HG02943 (cell line): Measurements from ENCODE around the gene MOSPD3.
"Not testable (repeated sequence)": the region's sequence is repeated elsewhere in the genome, so short reads cannot be mapped to it uniquely, and the experiment has no call there.

Experiments
- ATAC-seq: cut with Tn5 transposase; IDR thresholded peaks from one replicate; pipeline ENCODE4 v1.9.1; 2021; ENCODE audit warnings: mild to moderate bottlenecking, low read depth, moderate library complexity; ENCODE audit not compliant: unreplicated experiment

The MOSPD3 gene, protein sequence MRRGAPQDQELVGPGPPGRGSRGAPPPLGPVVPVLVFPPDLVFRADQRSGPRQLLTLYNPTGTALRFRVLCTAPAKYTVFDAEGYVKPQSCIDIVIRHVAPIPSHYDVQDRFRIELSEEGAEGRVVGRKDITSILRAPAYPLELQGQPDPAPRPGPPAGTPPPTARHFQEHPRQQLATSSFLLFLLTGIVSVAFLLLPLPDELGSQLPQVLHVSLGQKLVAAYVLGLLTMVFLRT

DNA sequence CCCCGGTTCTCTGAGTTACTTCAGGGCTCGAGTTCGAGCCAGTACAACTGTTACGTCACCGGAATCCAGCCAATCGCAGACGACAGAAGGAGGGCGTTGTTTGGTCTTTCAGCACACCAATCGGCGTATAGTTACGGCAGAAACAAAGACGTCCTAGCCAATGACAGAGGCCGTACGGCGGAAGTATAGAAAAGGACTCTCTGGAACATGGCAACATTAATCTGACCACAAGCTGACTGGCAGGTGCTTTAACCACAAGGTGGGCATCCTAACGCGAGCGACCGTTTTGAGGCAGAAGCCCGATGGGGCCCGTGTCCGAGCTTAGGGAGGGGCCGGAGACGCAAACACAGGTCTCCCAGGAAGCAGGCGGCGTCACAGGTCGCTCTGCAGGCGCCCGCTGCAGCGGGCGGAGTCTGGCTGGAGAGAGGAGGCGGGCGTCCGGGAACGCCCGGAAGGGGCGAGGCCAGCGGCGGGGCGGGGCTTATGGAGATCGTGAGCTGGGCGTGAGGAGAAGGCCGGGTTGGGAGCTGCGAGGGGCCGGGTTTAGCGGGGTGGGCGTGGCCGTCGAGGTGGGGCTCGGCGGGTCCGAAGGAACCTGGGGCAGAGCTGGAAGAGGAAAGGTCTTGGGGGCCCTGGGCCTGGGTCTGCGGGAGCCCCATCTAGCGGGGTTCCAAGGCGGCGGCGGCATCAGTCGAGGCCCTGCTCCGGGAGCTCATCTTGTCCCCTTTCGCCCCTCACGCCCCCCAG, at the start of gene MOSPD3:
Gene MOSPD3, plus strand, starts transcription at position 558 of the 747 bp plus-strand sequence. CDS start 252 bp downstream, outside the sequence.
- ATAC-seq: peak; percentile 91

DNA sequence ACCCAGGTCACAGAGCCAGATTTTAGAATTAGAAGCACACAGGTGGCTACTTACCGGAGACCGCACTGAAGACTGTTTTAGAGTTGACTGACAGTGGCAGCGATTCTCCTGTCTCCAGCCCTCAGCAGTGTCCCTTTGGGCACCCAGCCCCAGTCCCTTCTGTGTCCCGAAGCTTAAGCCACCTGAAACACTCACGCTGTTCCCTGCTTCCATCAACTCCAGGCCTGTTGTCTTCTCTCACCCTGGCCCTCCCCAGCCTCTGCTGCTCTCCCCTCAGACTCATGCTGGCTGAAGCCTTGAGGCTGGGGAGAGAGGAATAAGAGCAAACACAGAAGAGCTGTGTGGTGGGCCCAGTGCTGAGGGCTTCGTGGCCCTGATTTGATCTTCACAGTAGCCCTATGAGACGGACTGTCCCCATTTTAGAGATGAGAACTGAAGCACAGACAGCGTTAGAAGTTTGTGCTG, 49.2 kb upstream of the MOSPD3 start:
- no peak for ATAC-seq

DNA sequence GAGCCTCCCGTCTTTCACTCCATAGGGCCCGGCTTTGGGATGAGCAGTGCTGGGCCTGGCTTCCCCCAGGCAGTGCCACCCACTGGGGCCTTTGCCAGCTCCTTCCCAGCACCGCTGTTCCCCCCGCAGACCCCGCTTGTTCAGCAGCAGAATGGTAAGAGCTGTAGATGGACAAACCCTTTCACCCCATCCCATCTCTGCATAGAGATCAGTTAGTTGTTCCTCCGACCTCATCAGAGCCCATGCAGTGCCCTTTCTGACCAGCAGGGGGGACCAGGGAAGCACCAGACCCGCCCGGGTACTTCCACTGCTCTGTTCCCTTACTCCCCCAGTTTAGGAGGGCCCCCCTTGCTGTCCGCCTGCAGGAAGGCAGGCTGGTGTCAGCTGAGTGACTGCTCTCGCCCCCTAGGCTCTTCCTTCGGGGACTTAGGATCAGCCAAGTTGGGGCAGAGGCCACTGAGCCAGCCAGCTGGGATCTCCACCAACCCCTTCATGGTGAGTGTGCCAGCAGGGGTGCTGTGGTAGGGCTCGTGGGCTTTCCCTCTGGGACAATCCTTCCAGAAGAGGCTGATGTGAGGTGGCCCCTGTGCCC, 48.4 kb upstream of the MOSPD3 start:
- no peak for ATAC-seq

DNA sequence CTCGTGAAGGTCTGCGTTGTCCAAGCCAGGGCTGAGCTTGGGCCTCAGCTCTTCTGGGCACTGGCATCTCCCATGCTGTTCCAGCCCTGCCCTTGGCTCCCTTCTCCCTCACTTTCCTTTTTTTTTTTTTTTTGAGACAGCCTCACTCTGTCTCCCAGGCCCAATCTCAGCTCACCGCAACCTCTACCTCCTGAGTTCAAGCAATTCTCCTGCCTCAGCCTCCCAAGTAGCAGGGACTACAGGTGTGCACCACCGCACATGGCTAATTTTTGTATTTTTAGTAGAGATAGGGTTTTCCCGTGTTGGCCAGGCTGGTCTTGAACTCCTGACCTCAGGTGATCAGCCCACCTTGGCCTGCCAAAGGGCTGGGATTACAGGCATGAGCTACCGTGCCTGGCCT, 47.9 kb upstream of the MOSPD3 start:
- not testable (repeated sequence) for ATAC-seq

DNA sequence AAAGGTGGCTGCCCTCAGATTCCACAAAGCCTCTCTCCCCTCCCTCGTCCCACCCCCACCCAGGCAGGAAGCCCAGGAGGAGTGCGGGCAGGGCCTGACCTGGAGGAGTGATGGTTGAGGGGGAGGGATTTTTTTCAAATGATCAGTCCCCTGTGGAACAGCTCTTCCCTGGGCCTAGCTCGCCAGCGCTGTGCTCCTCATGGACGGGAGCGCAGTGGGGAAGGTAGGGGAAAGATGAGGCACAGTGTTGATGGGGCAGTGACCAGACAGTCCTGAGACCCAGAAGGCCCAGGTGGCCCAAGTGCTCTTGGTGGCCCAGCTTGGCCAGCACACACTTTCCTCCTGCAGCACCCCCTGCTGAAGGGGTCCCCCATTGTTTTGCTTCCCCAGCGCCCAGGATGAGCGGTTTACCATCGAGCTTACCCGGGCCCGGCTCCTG, 47.2 kb upstream of the MOSPD3 start:
- ATAC-seq: no peak

DNA sequence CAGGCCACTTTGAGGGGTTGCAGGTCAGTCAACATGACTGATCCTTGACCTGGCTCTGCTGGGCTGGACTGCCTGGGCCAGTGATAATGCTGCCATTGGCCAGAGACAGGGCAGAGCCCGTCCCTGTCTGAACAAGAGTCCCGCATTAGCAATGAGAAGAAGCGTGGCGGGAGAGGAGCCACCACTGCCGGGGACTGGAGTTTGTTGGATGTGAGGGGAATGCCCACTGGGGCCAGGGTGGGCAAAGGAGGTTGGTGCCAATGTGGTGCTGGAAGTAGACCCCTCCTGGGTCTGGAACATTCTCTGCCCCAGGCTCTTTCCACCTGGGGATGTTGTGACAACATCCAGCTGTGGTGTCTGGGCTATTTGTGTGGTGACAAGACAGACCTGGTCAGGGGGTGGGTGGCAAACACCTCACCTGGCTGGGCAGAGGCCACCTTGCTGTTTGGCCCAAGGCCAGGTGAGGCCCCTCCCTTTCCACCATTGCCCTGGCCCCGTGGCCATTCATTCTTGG, 46.3 kb upstream of the MOSPD3 start:
- ATAC-seq: no peak

DNA sequence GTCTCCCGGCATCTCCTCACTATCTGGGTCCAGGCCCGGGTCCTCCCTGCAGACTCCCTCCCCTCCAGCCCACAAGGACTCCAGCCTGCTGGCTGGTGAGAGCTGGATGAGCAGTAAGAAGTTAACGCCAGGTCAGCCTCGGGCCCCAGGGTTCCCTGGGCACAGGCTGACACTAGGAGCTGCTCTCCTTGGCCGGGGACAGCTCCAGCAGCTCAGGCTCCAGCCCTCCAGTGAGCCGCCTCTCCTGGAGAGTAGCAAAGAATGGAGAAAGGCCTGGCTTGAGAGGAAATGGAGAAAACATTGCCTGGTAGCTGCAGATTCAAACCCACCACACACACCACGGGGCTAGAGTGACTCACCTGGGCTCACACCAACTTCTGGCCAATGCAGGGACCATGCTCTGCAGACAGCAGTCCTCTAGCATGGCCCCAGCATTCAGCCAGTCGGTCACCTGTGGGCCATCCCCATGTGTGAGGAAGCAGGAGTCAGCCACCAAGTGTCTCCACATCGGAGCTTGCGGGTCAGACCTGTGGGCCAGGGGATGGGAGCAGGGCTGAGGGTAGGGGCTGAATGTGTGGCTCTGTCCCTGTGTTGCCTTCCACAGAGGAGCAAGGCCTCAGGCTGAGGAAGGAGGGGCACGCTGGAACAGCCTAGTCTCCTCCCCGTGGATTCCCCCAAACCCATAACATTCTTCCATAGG, 45.2 kb upstream of the MOSPD3 start:
- ATAC-seq: no peak

DNA sequence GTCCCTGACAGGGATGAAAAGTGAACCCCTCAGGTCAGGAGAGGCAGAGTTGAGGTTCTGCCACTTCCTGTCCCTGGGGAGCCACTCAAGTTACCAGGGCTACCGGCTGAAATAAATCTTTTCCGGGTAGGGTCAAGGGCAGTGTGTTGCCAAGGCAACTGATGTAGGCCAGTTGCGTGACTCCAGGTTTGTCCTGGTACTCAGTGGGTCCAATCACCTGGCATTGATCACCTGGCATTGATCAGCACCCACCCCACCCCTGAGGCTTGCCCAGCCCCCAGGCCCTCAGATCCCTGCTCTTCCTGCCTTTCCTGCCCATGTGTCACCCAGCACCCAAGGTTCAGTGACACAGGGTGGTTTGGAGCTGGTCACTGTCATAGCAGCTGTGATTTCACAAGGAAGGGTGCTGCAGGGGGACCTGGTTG, 44.6 kb upstream of the MOSPD3 start:
- ATAC-seq: no peak

DNA sequence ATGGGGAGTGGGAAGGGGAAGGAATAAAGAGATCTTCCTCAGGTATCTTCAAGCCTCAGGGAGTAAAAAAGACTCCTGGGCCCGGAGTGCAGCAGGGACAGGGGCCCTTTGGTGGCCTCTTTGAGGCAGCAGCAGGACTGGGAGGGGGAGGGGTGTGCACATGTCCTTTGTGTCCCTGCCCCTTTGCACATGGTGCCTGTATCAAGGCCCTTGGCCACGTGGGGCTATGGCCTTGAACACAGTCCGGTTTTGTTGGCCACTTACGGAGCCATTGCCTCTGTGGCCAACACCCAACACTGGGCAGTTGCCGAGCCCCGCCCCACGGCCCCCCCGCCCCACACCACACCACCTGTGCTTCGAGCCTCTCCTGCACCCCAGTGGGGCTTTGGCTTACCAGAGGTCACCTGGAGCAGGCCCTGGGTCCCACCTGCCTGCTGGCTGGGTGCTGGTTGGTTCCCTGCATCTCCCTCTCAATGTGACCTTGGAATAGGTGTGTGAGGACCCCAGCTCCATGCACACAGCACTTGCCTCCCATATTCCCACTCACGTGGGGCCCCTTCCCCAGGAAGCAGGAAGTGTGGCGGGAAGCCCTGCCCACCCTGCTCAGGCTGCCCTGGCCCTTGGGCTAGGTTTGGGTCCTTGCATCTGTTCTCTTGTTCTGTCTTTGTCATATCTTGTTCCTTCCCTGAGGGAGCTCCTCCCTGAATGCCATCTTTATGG, 44.0 kb upstream of the MOSPD3 start:
- ATAC-seq: no peak

DNA sequence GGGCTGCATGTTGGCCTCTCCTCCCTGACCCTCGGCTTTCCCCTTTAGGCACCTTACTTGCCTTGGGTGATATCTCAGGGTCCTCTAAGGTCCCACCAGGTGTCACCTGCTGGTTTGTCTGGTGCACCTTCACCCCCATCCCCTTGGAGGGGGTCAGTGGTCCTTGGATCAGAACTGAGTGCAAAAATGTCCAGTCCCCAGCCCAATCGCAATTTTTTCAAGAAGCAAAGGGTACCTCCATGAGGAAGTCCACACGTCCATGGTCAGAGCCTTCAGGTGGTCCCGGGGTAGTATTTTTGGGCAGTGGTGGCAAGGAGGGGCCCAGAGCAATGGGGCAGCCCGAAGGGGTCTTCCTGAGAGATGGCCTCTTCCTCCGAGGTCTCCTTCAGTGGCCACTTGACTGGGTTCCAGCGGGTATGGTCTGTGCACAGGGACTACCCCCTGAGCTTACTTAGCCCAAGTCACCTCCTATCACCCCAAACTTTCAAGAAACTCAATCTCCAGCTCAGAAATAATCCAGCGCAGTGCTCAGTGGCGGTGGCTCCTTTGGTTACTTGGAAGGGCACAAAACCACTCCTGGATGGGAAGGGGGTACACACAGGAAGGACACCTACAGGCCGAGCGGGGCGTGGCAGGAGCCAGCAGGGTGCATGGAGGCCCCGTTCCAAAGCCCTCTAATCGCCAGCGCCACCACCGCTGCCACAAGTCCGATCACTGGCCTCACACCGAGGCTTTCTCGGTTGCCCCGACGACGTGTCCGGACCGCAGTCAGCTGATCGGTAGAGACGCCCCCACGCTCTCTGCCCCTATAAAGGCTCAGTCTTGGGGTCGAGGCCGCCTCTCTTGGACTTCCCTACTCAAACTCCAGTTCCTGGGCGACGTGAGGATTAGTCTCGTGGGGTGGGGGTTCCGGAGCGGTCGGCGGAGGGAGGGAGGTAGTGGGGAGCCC, 43.2 kb upstream of the MOSPD3 start:
- no peak for ATAC-seq

DNA sequence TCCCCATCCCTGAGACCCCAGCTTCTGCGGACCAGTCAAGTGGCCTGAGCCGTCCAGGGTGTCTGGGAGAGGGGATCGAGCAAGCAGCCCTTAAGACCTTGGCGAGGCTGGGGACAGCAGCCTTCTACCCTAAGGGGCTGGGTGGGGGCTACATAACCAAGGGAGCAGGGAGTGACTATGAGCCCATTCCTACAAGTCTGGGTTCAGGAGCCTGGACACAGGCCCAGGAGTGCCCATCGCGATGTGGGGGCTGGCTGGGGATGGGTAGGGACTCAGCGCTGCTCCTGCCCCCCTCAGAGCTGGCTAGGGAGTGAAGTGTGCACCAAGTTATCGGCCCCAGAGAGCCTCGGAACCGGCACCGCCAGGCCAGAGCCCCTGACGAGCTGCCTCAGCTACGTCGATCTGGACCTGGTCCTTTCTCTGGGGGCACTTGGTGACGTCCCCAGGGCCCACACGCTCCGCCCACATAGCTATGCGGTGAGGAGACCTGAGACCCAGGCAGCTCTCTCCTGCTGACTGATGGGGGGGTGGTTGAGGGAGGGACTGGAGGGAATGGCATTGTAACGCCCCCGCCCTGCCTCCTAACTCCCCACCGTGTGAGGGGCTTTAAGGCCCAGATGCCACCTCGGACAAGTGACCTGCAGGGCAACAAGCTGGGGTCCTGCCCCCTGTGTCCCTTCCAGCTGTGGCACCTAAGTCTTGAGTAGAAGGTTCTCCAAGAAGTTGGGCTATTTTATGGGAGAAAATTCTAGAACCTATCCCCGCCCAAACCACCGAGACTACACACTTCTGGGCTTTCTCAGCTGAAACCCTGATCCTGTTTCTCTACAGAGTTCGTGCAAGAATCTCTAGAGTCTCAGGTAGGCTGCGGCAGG, 41.1 kb upstream of the MOSPD3 start:
- ATAC-seq: no peak

DNA sequence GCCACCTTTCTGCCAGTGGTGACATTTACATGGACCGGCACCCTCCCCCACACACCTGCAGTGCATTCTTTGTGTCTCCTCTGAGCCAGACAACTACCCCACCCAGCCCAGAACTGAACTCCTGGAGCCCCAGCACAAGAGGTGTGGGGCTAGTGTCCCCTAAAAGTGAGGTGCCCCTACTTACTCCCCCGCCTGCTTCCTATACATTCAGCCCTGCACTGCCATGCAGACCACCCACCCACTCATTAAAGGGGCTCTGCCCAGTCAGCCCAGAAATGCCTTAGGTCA, 40.6 kb upstream of the MOSPD3 start:
- no peak for ATAC-seq

DNA sequence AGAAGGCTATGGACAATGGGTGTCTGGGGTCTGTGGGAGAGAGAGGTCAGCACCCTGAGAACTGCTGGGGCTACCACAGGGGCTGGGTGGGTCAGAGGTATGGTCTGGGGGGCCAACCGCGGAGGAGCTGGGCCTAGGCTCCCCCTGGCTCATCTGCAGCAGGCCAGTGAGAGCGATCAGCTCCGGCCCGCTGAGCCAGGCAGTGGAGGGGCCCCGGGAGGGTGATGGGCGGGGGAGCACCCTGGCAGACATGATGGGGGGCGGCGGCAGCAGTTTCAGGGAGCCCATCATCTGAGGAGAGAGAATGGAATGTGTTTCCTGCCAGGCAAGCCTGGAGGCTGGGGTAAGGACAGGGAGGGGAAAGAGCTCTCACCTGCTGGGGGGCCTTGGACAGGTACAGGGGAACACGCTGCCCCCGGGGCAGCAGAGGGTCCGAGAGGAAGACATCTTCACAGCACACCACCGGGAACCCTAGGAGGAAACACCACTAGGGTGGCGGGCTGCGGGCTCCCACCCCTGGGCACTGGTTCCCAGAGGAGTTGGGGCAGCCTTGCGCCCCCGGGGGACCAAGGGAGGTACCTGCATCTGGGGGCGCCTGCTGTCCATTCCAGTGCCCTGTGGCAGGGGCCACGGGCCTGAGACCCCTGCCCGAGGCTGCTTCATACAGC, 39.9 kb upstream of the MOSPD3 start:
- ATAC-seq: no peak

DNA sequence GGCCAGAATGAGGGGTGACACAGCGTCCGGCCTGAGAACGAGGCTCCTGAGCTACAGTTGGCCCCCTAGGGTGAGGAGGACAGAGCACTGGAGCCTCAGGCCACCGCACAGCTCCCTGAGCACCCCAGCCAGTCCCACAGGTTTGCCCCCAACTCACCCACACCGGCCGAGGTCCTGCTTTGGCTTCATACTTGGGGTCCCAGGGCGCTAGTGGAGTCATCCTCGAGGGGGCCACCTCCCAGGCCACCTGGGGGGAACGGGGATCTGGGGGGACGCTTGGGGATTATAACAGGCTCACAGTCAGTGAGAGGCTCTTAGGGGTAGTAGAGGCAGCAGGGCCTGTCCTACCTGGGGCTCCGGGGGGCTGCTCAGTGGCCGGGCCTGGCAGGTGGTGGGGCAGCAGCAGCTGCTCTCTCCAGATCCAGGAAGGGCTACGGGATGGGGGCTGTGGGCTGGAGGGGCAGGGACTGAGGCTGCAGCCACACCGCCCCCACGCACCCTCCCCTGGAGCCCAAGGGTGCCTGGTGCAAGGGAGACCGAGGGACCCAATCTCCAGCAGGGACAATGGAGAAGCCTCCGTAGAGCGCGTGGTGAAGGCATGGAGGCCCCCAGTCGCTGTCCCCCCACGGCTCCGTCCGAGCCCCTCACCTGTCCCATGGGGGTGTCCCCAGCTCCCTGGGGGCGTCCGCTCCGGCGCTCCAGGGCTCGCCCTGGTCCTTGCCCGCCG, 39.2 kb upstream of the MOSPD3 start:
- ATAC-seq: no peak

DNA sequence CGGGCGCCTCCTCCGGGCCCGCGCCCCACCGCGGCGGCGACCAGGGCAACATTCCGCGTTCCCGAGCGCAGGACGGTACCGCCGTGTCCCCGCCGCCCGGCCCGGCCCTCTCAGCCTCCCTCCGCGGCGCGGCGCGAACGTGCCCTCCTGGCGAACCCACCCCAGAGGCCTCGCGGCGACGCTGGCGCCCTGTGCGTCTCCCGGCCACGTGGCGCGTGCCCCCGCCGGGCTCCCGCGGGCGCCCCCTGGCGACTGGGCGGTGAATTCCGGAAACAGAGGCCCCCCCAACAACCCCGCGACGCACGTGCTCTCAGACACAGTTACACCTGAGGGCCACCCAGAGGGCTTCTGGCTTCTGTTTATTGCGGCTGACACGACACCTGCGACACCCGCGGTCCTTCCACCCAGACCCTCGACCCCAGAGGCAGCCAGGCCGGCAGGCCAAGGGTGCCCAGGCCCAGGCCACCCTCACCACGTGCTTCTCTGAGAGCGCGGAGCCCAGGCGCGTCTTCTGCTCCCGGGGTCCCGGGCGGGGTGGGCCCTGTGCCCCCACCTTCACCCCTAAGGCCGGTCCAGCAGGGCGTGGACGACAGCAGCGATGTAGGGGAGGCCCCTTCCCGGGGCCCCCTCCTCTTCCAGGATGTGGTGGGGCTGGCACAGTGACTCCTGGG, 38.5 kb upstream of the MOSPD3 start, which contains the start of gene SAP25:
Gene SAP25, minus strand, starts transcription at position 210 of the 671 bp plus-strand sequence. Its CDS starts 158 bp downstream, at position 52.
- no peak for ATAC-seq
